ENCODE data around the gene RSBN1. TPM values are rescaled to one million over a fixed set of nuclear protein-coding genes. Genes with fewer than 3 reads are reported as not detected.
A peak's percentile ranks its signal among the peaks of the same experiment; 100 is the strongest.

RSBN1 gene
- total and polyA plus RNA-seq, 2 experiments from 2014 or later, result 7.5 to 8.7 TPM

DNA sequence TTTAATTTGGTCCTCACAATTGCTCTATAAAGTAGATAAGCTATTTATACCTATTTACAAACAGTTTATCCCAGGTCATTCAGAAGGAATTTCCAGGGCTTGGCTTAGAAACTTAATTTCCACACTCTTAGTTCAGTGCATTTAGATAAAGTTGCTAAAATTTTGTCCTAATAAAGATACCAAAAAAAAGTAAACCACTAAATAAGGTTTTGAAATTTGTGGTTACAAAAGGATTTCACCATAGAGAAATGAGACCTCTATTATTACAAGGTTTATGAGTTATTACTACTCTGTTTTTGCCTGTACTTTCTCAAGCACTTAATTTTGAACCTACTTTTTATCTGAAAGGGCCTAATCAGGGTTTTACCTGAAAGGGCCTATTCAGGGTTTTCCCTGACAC, 36.8 kb upstream of the RSBN1 start:
- Histone ChIP-seq H3K9me3 (ENCODE audit: low read depth) (peaks cover 3% of the 10 kb centered on the region), H3K4me1 (ENCODE audit: insufficient read depth) (no peaks in the 10 kb centered on the region), H3K9ac (no peak overlapping the region), H3K27ac (no peak overlapping the region), H3K27me3 (replicated peaks; ENCODE audit: insufficient read depth) (no peaks in the 10 kb centered on the region), H3K4me3 (no peak overlapping the region), H2AFZ (no peak overlapping the region), H4K20me1 (ENCODE audit: insufficient read depth) (no peaks in the 10 kb centered on the region), H3K36me3 (ENCODE audit: low read depth) (no peaks in the 10 kb centered on the region), H3K9me2 (ENCODE audit: insufficient read depth) (no peaks in the 10 kb centered on the region), H3F3A (ENCODE audit: insufficient read depth) (no peaks in the 10 kb centered on the region), H3K4me2 (ENCODE audit: unreplicated experiment) (no peak overlapping the region), H3K79me2 (ENCODE audit: insufficient read depth) (no peaks in the 10 kb centered on the region)
- in situ Hi-C loops (cut with MboI), result loop anchor here (25.0 kb wide), 1 partner anchor 438 kb away; no protein-coding TSS in a partner anchor
- DNase-seq, result no peak
- no peak for TF ChIP-seq EZH2phosphoT487 (IDR thresholded peaks at IDR 0.05; ENCODE audit: insufficient read depth, low read depth)
- TF ChIP-seq EZH2 (IDR thresholded peaks at IDR 0.05; ENCODE audit: insufficient read depth, poor library complexity, severe bottlenecking), result no peak

DNA sequence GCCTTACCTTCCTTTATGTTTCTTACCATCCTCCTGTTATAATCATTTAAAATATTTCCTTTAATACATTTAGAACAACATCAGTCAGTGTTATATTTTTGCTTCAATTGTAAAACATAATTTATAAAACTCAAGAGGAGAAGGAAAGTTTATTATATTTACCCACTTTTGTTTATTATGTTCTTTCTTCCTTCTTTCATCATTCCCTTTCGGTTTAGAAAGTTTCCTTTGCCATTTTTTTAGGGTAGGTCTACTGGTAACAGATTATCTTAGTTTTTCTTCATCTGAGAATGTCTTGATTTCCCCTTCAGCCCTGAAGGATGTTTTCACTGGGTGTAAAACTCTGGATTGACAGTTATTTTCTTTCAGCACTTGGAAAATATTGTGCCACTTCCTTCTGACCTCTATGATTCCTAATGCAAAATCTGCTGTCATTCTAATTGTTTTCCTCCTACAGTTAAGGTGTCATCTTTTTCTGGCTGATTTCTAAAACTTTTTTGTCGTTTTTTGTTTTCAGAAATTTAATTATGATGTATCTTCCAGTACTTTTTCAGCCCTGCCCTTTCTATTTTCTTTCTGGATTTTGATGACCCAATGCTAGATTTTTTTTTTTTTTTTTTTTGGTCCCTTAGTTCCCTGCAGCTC, 34.2 kb upstream of the RSBN1 start:
- Histone ChIP-seq H2AFZ (no peak overlapping the region), H3K27ac (no peak overlapping the region), H3K27me3 (replicated peaks; ENCODE audit: insufficient read depth) (no peaks in the 10 kb centered on the region), H3K4me2 (ENCODE audit: unreplicated experiment) (no peak overlapping the region), H3K9me2 (ENCODE audit: insufficient read depth) (no peaks in the 10 kb centered on the region), H3K9me3 (ENCODE audit: low read depth) (peaks cover 3% of the 10 kb centered on the region), H3K9ac (no peak overlapping the region), H3K36me3 (ENCODE audit: low read depth) (no peaks in the 10 kb centered on the region), H3K79me2 (ENCODE audit: insufficient read depth) (no peaks in the 10 kb centered on the region), H3F3A (ENCODE audit: insufficient read depth) (no peaks in the 10 kb centered on the region), H3K4me1 (ENCODE audit: insufficient read depth) (no peaks in the 10 kb centered on the region), H3K4me3 (no peak overlapping the region), H4K20me1 (ENCODE audit: insufficient read depth) (no peaks in the 10 kb centered on the region)
- no peak for TF ChIP-seq EZH2 (IDR thresholded peaks at IDR 0.05; ENCODE audit: insufficient read depth, poor library complexity, severe bottlenecking)
- no peak for TF ChIP-seq EZH2phosphoT487 (IDR thresholded peaks at IDR 0.05; ENCODE audit: insufficient read depth, low read depth)
- WGBS, 2 experiments (ENCODE audit: low coverage in 1 of 2, low lambda C conversion rate in 2 of 2, missing lambda C conversion rate in 2 of 2), result 48 to 50% methylated on average over 2 of the region's 2 CpGs
- peak; percentile 17 for DNase-seq
- in situ Hi-C loops (cut with MboI), result loop anchor here (25.0 kb wide), 1 partner anchor 441 kb away; no protein-coding TSS in a partner anchor

DNA sequence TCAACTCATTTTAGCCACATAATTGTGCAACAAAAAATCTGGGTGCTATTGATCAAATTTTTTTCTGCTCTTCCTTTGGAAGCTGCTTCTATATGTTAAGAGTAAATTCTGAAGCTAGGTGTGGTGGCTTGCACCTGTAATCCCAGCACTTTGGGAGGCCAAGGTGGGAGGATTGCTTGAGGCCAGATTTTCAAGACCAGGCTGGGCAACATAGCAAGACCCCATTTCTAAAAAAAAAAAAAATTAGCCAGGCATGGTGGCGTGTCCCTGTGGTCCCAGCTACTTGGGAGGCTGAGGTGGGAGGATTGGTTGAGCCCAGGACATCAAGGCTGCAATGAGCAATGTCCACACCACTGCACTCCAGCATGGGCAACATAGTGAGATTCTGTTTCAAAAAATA, 24.3 kb upstream of the RSBN1 start:
- no peak overlapping the region for H3K9ac ChIP-seq
- H4K20me1 ChIP-seq (ENCODE audit: insufficient read depth), result no peaks in the 10 kb centered on the region
- no peak for DNase-seq
- no peaks in the 10 kb centered on the region for H3K79me2 ChIP-seq (ENCODE audit: insufficient read depth)
- H3K9me3 ChIP-seq (ENCODE audit: low read depth), result no peaks in the 10 kb centered on the region
- no peaks in the 10 kb centered on the region for H3K27me3 ChIP-seq (replicated peaks; ENCODE audit: insufficient read depth)
- TF ChIP-seq EZH2 (IDR thresholded peaks at IDR 0.05; ENCODE audit: insufficient read depth, poor library complexity, severe bottlenecking) (no peak), EZH2phosphoT487 (IDR thresholded peaks at IDR 0.05; ENCODE audit: insufficient read depth, low read depth) (no peak)
- no peak overlapping the region for H3K27ac ChIP-seq
- in situ Hi-C loops (cut with MboI), result loop anchor here (25.0 kb wide), 1 partner anchor 451 kb away; no protein-coding TSS in a partner anchor
- H3K9me2 ChIP-seq (ENCODE audit: insufficient read depth), result no peaks in the 10 kb centered on the region
- no peak overlapping the region for H3K4me3 ChIP-seq
- H3K4me1 ChIP-seq (ENCODE audit: insufficient read depth), result no peaks in the 10 kb centered on the region
- no peaks in the 10 kb centered on the region for H3F3A ChIP-seq (ENCODE audit: insufficient read depth)
- H2AFZ ChIP-seq, result no peak overlapping the region
- 81 to 100% methylated on average over 1 of the region's 1 CpG for WGBS, 2 experiments (ENCODE audit: low coverage in 1 of 2, low lambda C conversion rate in 2 of 2, missing lambda C conversion rate in 2 of 2)
- H3K36me3 ChIP-seq (ENCODE audit: low read depth), result no peaks in the 10 kb centered on the region
- H3K4me2 ChIP-seq (ENCODE audit: unreplicated experiment), result no peak overlapping the region

DNA sequence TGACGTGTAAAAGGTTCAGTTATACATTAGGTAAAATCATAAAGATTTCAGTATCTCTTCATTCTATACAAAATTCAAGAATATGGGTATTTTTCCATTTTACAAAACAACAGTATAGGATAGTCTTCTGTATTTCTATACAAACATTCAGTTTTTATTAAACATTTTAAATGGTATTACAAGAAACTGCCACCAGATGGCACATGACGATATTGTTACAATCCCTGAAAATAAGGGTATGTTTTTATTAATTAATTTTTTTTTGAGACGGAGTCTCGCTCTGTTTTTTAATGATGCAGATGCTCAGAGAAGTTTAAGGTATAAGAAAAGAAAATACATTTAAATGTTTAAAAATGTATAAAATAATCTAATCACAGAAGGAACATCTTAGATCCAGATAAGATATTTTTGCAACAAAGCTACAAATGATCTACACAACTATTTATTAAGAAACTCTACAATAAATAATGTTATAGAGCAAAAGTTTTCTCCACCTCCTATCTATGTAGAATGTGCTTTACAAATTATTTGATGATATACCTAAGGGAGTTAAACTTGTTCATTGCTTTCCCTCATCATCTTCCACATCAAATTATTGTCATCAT, 23.5 kb upstream of the RSBN1 start:
- 12 to 14% methylated on average over 4 of the region's 4 CpGs for WGBS, 2 experiments (ENCODE audit: low coverage in 1 of 2, low lambda C conversion rate in 2 of 2, missing lambda C conversion rate in 2 of 2)
- peak overlapping the region; percentile 35 for H3K4me2 ChIP-seq (ENCODE audit: unreplicated experiment)
- DNase-seq, result peak; percentile 70

More for the DNA sequence above, 23.5 kb upstream of the RSBN1 start:
- H3K27ac ChIP-seq, result no peak overlapping the region
- in situ Hi-C loops (cut with MboI), result loop anchor here (25.0 kb wide), 1 partner anchor 452 kb away; no protein-coding TSS in a partner anchor
- H3K9me3 ChIP-seq (ENCODE audit: low read depth), result no peaks in the 10 kb centered on the region
- H2AFZ ChIP-seq, result peak overlapping the region; percentile 54
- 0 out of 2 replicates have a peak overlapping the region, but pooled peaks have one; percentile 15 for H3K9ac ChIP-seq
- H4K20me1 ChIP-seq (ENCODE audit: insufficient read depth), result no peaks in the 10 kb centered on the region
- no peaks in the 10 kb centered on the region for H3K36me3 ChIP-seq (ENCODE audit: low read depth)
- H3K4me1 ChIP-seq (ENCODE audit: insufficient read depth), result 0 out of 2 replicates have a peak, but pooled peaks cover under 1% of the 10 kb centered on the region
- no peaks in the 10 kb centered on the region for H3K9me2 ChIP-seq (ENCODE audit: insufficient read depth)
- H3K4me3 ChIP-seq, result no peak overlapping the region; the same call in 1 of the 2 replicates
- no peaks in the 10 kb centered on the region for H3F3A ChIP-seq (ENCODE audit: insufficient read depth)
- H3K27me3 ChIP-seq (replicated peaks; ENCODE audit: insufficient read depth), result no peaks in the 10 kb centered on the region
- TF ChIP-seq EZH2 (IDR thresholded peaks at IDR 0.05; ENCODE audit: insufficient read depth, poor library complexity, severe bottlenecking), result no peak
- no peak for TF ChIP-seq EZH2phosphoT487 (IDR thresholded peaks at IDR 0.05; ENCODE audit: insufficient read depth, low read depth)
- H3K79me2 ChIP-seq (ENCODE audit: insufficient read depth), result no peaks in the 10 kb centered on the region
